Measurements from ENCODE around the gene XRCC3. TPM values are rescaled to one million over a fixed set of nuclear protein-coding genes. Genes with fewer than 3 reads are reported as not detected.
A peak's percentile ranks its signal among the peaks of the same experiment; 100 is the strongest.

The XRCC3 gene
- total RNA-seq, 1 experiment from 2014 or later = 46.7 TPM

GRCh38 chr14:103698380-103699260 lies 16.6 kb downstream of the XRCC3 start (continued):
- TF ChIP-seq SP1 (CRISPR knock-in tag; conservative IDR thresholded peaks at IDR 0.05) (no peak), NFYB (CRISPR knock-in tag; conservative IDR thresholded peaks at IDR 0.05; ENCODE audit: low read depth) (no peak), ETV6 (CRISPR knock-in tag; IDR thresholded peaks at IDR 0.05) (no peak), MYBL2 (CRISPR knock-in tag; IDR thresholded peaks at IDR 0.05) (no peak)

GRCh38 chr14:103697603-103698379 lies 17.5 kb downstream of the XRCC3 start:
- ATAC-seq (no peak), DNase-seq (ENCODE audit: low spot score) (no peak)
- H3K36me3 Mint-ChIP-seq = peaks cover 12% of the 10 kb centered on the region; the same call in 1 of the 2 replicates
- H3K27ac Mint-ChIP-seq = no peak overlapping the region
- H3K9me3 Mint-ChIP-seq = no peaks in the 10 kb centered on the region
- no peak overlapping the region for H3K4me3 Mint-ChIP-seq
- TF ChIP-seq ATF6 (CRISPR knock-in tag; IDR thresholded peaks at IDR 0.05) = no peak
- no peak for TF ChIP-seq ATF3 (CRISPR knock-in tag; conservative IDR thresholded peaks at IDR 0.05)
- no peak for TF ChIP-seq E2F4 (CRISPR knock-in tag; IDR thresholded peaks at IDR 0.05; ENCODE audit: borderline replicate concordance, low read depth)
- peak; percentile 30; the same call in 1 of the 2 replicates for TF ChIP-seq FOXP1 (CRISPR knock-in tag; IDR thresholded peaks at IDR 0.05; ENCODE audit: borderline replicate concordance)
- TF ChIP-seq ARID4B (CRISPR knock-in tag; IDR thresholded peaks at IDR 0.05; ENCODE audit: borderline replicate concordance) = no peak
- H3K27me3 Mint-ChIP-seq (ENCODE audit: low read depth) = no peaks in the 10 kb centered on the region; the same call in 1 of the 2 replicates
- POLR2A ChIA-PET = no interaction called here
- H3K4me1 Mint-ChIP-seq = peaks cover 13% of the 10 kb centered on the region
- CTCF ChIA-PET = interaction anchor here (0.7 kb wide), 1 partner anchor 18 kb away, joined by 3 read pairs; no protein-coding TSS in a partner anchor

GRCh38 chr14:103697206-103697602 lies 18.0 kb downstream of the XRCC3 start:
- ChIA-PET POLR2A (no interaction called here), CTCF (interaction anchor here (0.7 kb wide), 1 partner anchor 17 kb away, joined by 3 read pairs; no protein-coding TSS in a partner anchor)
- Mint-ChIP-seq H3K27me3 (ENCODE audit: low read depth) (no peaks in the 10 kb centered on the region; the same call in 1 of the 2 replicates), H3K4me1 (peaks cover 13% of the 10 kb centered on the region), H3K4me3 (no peak overlapping the region), H3K9me3 (no peaks in the 10 kb centered on the region), H3K27ac (peak overlapping the region; percentile 63), H3K36me3 (peaks cover 9% of the 10 kb centered on the region; the same call in 1 of the 2 replicates)
- ATAC-seq = no peak
- no peak for DNase-seq (ENCODE audit: low spot score)
- TF ChIP-seq MLX (CRISPR knock-in tag; IDR thresholded peaks at IDR 0.05) (no peak), MAX (CRISPR knock-in tag; IDR thresholded peaks at IDR 0.05) (no peak), NFYB (CRISPR knock-in tag; conservative IDR thresholded peaks at IDR 0.05; ENCODE audit: low read depth) (no peak), ATF6 (CRISPR knock-in tag; IDR thresholded peaks at IDR 0.05) (no peak), CREM (CRISPR knock-in tag; IDR thresholded peaks at IDR 0.05) (no peak), STAT6 (CRISPR knock-in tag; conservative IDR thresholded peaks at IDR 0.05; ENCODE audit: low read depth) (no peak), OVOL2 (CRISPR knock-in tag; IDR thresholded peaks at IDR 0.05; ENCODE audit: borderline replicate concordance) (no peak)

All from WTC11 (cell line).